ENCODE results near the gene MSRB3. TPM values are rescaled to one million over a fixed set of nuclear protein-coding genes. Genes with fewer than 3 reads are reported as not detected.
"Not testable (repeated sequence)": the region's sequence is repeated elsewhere in the genome, so short reads cannot be mapped to it uniquely, and the experiment has no call there.

MSRB3 gene
- total and polyA plus RNA-seq, 7 donors: 15.4 to 64.1 (median 48.3) TPM

DNA sequence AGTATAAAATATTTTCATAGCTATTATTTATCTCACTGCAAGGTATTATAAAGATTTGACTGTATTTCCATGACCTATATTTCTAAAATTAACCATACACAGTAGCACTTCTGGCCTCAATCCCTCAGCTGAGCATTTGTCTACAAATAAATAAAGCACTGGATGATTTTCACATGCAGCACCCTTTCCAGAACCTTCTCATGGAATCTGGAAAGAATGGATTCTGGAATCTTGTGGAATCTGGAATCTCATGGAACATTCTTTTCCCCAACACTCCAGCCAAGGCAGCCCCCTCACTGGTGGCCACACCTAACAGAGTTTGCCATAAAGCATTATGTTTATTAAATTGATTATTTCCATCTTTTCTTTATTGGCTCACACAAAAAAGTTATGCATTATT, 199.2 kb downstream of the MSRB3 start:
- no peak for ATAC-seq
- no peak for DNase-seq
- intact Hi-C loops (cut with DNase I): no loop called here
- Histone ChIP-seq H3K4me3 (no peak overlapping the region), H3K36me3 (ENCODE audit: insufficient read depth in 1 of 2, low read depth in 1 of 2) (no peaks in the 10 kb centered on the region), H3K9me3 (no peaks in the 10 kb centered on the region), H3K4me1 (no peaks in the 10 kb centered on the region), H3K27ac (no peak overlapping the region), H3K27me3 (ENCODE audit: insufficient read depth in 3 of 3, low read length in 2 of 3) (no peaks in the 10 kb centered on the region)
- TF ChIP-seq, protein P1, sequence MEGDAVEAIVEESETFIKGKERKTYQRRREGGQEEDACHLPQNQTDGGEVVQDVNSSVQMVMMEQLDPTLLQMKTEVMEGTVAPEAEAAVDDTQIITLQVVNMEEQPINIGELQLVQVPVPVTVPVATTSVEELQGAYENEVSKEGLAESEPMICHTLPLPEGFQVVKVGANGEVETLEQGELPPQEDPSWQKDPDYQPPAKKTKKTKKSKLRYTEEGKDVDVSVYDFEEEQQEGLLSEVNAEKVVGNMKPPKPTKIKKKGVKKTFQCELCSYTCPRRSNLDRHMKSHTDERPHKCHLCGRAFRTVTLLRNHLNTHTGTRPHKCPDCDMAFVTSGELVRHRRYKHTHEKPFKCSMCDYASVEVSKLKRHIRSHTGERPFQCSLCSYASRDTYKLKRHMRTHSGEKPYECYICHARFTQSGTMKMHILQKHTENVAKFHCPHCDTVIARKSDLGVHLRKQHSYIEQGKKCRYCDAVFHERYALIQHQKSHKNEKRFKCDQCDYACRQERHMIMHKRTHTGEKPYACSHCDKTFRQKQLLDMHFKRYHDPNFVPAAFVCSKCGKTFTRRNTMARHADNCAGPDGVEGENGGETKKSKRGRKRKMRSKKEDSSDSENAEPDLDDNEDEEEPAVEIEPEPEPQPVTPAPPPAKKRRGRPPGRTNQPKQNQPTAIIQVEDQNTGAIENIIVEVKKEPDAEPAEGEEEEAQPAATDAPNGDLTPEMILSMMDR (IDR thresholded peaks at IDR 0.05): no peak

DNA sequence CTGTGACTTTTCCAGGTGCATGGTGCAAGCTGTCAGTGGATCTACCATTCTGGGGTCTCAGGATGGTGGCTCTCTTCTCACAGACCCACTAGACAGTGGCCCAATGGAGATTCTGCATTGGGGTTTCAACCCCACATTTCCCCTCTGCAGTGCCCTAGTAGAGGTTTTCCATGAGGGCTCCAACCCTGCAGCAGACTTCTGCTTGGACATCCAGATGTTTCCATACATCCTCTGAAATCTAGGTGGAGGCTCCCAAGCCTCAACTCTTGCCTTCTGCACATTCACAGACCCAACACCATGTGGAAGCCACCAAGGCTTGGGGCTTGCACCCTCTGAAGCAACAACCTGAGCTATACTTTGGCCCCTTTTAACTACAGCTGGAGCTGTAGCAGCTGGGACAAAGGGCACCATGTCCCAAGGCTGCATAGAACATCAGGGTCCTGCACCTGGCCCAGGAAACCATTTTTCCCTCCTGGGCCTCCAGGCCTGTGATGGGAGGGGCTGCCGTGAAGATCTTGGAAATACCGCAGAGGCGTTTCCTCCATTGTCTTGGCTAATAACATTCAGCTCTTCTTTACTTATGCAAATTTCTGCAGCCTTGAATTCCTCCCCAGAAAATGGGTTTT, 205.5 kb downstream of the MSRB3 start:
- DNase-seq; H3K27ac ChIP-seq; H3K9me3 ChIP-seq; H3K4me3 ChIP-seq; intact Hi-C loops (cut with DNase I); H3K27me3 ChIP-seq (ENCODE audit: insufficient read depth in 3 of 3, low read length in 2 of 3); H3K4me1 ChIP-seq; ATAC-seq; H3K36me3 ChIP-seq (ENCODE audit: insufficient read depth in 1 of 2, low read depth in 1 of 2): not testable (repeated sequence)
- 96 to 98% (median 97%) methylated on average over 3 of the region's 3 CpGs for WGBS, 3 donors

- 82 to 86% (median 86%) methylated on average over 4 of the region's 4 CpGs for WGBS, 3 donors
- Histone ChIP-seq H3K4me3 (no peak overlapping the region), H3K27me3 (ENCODE audit: insufficient read depth in 3 of 3, low read length in 2 of 3) (no peaks in the 10 kb centered on the region), H3K27ac (no peak overlapping the region), H3K9me3 (no peaks in the 10 kb centered on the region), H3K36me3 (ENCODE audit: insufficient read depth in 1 of 2, low read depth in 1 of 2) (no peaks in the 10 kb centered on the region), H3K4me1 (no peaks in the 10 kb centered on the region)
- intact Hi-C loops (cut with DNase I): no loop called here
- TF ChIP-seq, protein P1 (IDR thresholded peaks at IDR 0.05): no peak
- no peak for DNase-seq
- ATAC-seq: no peak
Measured at GRCh38 chr12:65488197-65488596, 209.7 kb downstream of the MSRB3 start.

DNA sequence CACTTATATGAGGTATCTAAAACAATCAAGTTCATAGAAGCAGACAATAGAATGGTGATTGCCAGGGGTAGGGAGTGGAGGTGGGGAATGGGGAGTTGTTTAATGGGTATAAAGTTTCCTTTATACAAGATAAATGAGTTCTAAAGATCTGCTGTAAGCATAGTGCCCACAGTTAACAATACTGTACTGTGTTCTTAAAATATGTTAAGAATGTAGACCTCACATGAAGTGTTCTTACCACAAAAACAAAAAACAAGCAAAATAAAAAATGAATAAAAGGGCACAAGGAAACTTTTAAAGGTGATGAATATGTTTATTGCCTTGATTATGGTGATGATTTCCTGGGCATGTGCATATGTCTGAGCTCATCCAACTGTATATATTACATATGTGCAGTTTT, 211.8 kb downstream of the MSRB3 start:
- no peaks in the 10 kb centered on the region for H3K27me3 ChIP-seq (ENCODE audit: insufficient read depth in 3 of 3, low read length in 2 of 3)
- no peak overlapping the region for H3K27ac ChIP-seq
- intact Hi-C loops (cut with DNase I): no loop called here
- ATAC-seq: no peak
- no peak overlapping the region for H3K4me3 ChIP-seq
- H3K36me3 ChIP-seq (ENCODE audit: insufficient read depth in 1 of 2, low read depth in 1 of 2): no peaks in the 10 kb centered on the region
- no peak for DNase-seq
- TF ChIP-seq, protein P1 (IDR thresholded peaks at IDR 0.05): no peak
- H3K9me3 ChIP-seq: no peaks in the 10 kb centered on the region
- H3K4me1 ChIP-seq: no peaks in the 10 kb centered on the region

DNA sequence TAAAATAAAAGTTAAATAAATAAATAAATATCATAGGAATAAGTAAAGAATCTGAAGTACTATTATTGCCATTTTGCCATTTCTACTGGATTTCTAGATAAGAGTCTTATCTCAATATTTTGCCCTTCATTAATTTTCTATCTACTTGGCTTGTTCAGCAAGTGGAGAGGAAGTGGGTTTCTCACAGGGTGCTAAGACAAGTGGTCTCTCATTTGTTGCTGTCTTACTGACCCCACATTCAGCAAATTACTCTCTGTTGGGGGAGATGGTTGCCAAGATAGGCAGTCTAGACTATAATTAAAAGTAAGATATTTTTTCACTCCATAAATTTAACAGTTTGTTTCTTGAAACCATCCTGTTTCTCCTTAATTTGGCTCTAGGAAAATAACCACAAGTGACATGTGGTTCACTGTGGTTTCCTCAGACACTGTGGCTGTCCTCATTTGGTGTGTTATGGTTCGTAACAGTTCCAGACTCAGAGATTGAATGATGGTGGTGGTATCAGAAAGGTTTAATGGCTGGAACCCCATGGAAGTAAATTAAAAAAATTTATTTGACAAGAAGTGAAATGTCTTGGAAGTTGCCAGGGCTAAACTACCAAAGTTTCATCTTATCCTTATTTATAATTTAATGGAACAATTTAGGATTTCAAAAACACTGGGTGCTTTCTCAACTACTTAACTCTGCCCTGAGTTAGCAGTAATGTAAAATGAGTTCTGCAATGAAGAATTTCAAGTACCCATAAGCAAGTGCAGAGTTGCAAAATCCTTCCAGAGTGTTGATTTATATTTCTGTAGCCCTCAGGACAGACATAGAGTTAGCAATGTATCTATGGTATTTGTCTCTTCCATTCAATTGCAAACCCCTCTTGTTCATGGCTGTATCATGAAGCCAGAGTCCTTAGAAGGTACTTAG, 214.8 kb downstream of the MSRB3 start:
- Histone ChIP-seq H3K27ac (no peak overlapping the region), H3K9me3 (no peaks in the 10 kb centered on the region), H3K4me1 (no peaks in the 10 kb centered on the region), H3K4me3 (no peak overlapping the region), H3K27me3 (ENCODE audit: insufficient read depth in 3 of 3, low read length in 2 of 3) (no peaks in the 10 kb centered on the region), H3K36me3 (ENCODE audit: insufficient read depth in 1 of 2, low read depth in 1 of 2) (no peaks in the 10 kb centered on the region)
- WGBS, 3 donors: 92 to 95% (median 95%) methylated on average over 1 of the region's 1 CpG
- ATAC-seq: no peak
- intact Hi-C loops (cut with DNase I): no loop called here
- no peak for DNase-seq
- TF ChIP-seq, protein P1 (IDR thresholded peaks at IDR 0.05): no peak
